Karpas-422 (cell line): ENCODE results near the gene ZSCAN25. TPM values are rescaled to one million over a fixed set of nuclear protein-coding genes. Genes with fewer than 3 reads are reported as not detected.
"Not testable (repeated sequence)": the region's sequence is repeated elsewhere in the genome, so short reads cannot be mapped to it uniquely, and the experiment has no call there.

Experiments used
- DNase-seq: peaks from one replicate; pipeline ENCODE4 v3.0.0-alpha.2; 2015
- H2AFZ ChIP-seq: fragments of 200-600 bp; sonication (generic); 2 replicates; pipeline ENCODE4 v1.6.1; 2014; ENCODE audit warnings: antibody characterized with exemption, low read length, mixed read lengths
- H3K27ac ChIP-seq: fragments of 200-600 bp; sonication (generic); 2 replicates; pipeline ENCODE4 v1.5.1; 2014; ENCODE audit warnings: mild to moderate bottlenecking, low read length, moderate library complexity
- H3K27me3 ChIP-seq: fragments of 200-600 bp; sonication (generic); 2 replicates; pipeline ENCODE4 v1.6.1; 2014; ENCODE audit warnings: low read length, mixed read lengths
- H3K36me3 ChIP-seq: fragments of 200-600 bp; sonication (generic); 2 replicates; pipeline ENCODE4 v1.6.1; 2014; ENCODE audit warnings: low read length, mixed read lengths; ENCODE audit not compliant: insufficient read depth
- H3K4me1 ChIP-seq: fragments of 200-600 bp; sonication (generic); 2 replicates; pipeline ENCODE4 v1.6.1; 2014; ENCODE audit warnings: mild to moderate bottlenecking, low read length, mixed read lengths
- H3K4me2 ChIP-seq: fragments of 200-600 bp; sonication (generic); 2 replicates; pipeline ENCODE4 v1.6.1; 2014; ENCODE audit warnings: low read length, low read depth, mild to moderate bottlenecking; ENCODE audit not compliant: poor library complexity, severe bottlenecking
- H3K4me3 ChIP-seq: fragments of 200-600 bp; sonication (generic); 2 replicates; pipeline ENCODE4 v1.5.1; 2014; ENCODE audit warnings: mild to moderate bottlenecking, antibody characterized with exemption, low read length, mixed read lengths
- H3K79me2 ChIP-seq: fragments of 200-600 bp; sonication (generic); 2 replicates; pipeline ENCODE4 v1.6.1; 2014; ENCODE audit warnings: mild to moderate bottlenecking, low read length, mixed read lengths
- H3K9ac ChIP-seq: fragments of 200-600 bp; sonication (generic); 2 replicates; pipeline ENCODE4 v1.6.0; 2014; ENCODE audit warnings: low read length
- H3K9me2 ChIP-seq: fragments of 200-600 bp; sonication (generic), shearing (Covaris generic); replicated peaks from 2 replicates; pipeline ENCODE4 v1.6.0; 2014; ENCODE audit warnings: mild to moderate bottlenecking, low read length, moderate library complexity; ENCODE audit not compliant: insufficient read depth
- H3K9me3 ChIP-seq: fragments of 300-700, 200-600 bp; sonication (generic); 2 replicates; pipeline ENCODE4 v1.6.1; 2014; ENCODE audit warnings: low read length, mixed read lengths
- H4K20me1 ChIP-seq: fragments of 200-600 bp; sonication (generic); 2 replicates; pipeline ENCODE4 v1.6.1; 2014; ENCODE audit warnings: mild to moderate bottlenecking, antibody characterized with exemption, low read length, low read depth; ENCODE audit not compliant: insufficient read depth
- total RNA-seq: library from RNA; depleted of rRNA; stranded (reverse); fragments of >200 nt; shearing (Covaris generic); gene quantifications from 2 replicates; pipeline ENCODE4 v1.2.3, GENCODE V29; 2014; ENCODE audit warnings: low replicate concordance; rRNA removed

Gene ZSCAN25
- total RNA-seq: 12.3 and 22.1 TPM in 2 replicates

DNA sequence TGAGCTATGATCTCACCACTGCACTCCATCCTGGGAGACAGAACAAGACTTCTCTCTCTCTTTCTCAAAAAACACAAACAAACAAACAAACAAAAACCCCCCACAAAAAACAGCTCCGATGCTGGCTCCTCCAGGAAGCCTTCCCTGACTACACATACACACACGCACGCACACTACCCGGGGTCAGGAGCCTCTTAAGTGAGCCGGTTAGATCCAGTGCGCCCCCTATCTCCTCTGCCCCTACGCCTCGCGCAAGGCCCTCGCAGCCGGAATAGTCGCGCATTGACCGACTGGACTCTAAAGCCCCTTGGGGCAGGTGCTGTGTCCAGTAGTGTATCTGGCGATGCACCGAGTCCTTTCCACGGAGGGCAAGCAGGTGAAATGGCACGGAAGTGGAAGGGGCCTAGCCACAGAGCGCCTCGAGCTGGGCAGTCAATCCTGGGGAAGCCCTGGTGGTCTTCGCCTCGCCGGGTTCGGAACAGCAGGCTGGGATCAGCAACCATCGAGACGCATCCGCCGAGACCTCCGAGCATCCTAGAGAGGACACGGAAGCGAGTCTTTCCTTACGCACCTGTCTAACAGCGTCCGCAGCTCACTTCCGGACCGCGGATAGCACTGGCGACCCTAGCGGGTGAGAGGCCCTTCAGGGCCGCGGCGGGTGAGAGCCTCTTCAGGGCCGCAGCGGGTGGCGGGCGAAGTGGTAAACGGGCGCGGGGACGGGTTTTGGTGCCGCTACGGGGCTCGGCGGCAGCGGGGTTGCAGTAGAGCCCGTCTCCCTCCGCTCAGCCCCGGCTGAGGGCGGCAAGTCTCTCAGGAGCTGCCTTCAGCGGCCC lies at the start of gene ZSCAN25:
Gene ZSCAN25 (plus strand): TSS at position 588 of the 833 bp plus-strand sequence. CDS start 2,661 bp downstream, outside the sequence.
- Histone ChIP-seq H3K9me3 (no peaks in the 10 kb centered on the region), H3K4me1 (peaks cover 22% of the 10 kb centered on the region), H2AFZ (peak within 1 kb of the TSS; percentile 99), H3K27ac (no peak within 1 kb of the TSS), H3K4me3 (peak within 1 kb of the TSS; percentile 98), H4K20me1 (no peaks in the 10 kb centered on the region; the same call in 1 of the 2 replicates), H3K36me3 (peaks cover 10% of the 10 kb centered on the region; the same call in 1 of the 2 replicates), H3K9ac (peak within 1 kb of the TSS; percentile 98), H3K79me2 (peaks cover 28% of the 10 kb centered on the region), H3K9me2 (no peaks in the 10 kb centered on the region), H3K27me3 (no peaks in the 10 kb centered on the region), H3K4me2 (peak within 1 kb of the TSS; percentile 92)
- DNase-seq: peak; percentile 97

DNA sequence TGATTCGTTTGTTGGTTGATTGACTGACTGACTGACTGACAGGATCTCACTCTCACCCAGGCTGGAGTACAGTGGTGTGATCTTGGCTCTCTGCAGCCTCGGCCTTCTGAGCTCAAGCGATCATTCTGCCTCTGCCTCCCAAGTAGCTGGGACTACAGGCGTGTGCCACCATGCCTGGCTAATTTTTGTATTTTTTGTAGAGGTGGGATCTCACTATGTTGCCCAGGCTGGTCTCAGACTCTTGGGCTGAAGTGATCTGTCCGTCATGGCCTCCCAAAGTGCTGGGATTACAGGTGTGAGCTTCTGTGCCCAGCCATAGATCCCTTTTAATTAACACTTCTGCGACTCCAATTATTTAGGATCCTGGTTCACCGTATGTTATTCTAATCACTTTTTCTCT lies 48.0 kb upstream of the ZSCAN25 start:
- not testable (repeated sequence) for H3K9me2 ChIP-seq

DNA sequence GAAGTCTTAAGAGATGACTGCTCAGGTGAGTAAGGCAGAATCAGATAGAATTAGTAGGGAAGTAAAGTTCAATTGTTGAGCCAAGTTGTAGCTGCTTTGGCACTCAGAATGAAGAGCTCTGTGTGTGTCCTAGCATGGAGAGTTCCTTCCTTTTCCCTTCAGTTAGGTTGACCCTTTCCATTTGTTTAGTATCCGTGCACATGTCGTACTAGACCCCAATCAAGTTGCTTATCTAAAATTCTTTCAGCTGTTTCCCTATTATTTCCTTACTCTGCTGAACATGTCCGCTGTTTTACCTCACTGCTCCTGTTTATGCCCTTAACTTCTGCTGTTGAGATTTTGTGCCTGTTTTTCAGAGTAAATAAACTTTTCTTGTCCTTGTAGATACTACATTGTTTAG lies 45.0 kb upstream of the ZSCAN25 start:
- H4K20me1 ChIP-seq: peaks cover 5% of the 10 kb centered on the region; the same call in 1 of the 2 replicates
- peaks cover 44% of the 10 kb centered on the region for H3K36me3 ChIP-seq
- no peak for DNase-seq
- peaks cover 9% of the 10 kb centered on the region for H3K4me1 ChIP-seq
- H3K9me2 ChIP-seq: no peaks in the 10 kb centered on the region
- H3K9ac ChIP-seq: no peak overlapping the region
- no peaks in the 10 kb centered on the region for H3K27me3 ChIP-seq
- no peaks in the 10 kb centered on the region for H3K9me3 ChIP-seq
- H2AFZ ChIP-seq: no peak overlapping the region
- no peak overlapping the region for H3K27ac ChIP-seq
- no peaks in the 10 kb centered on the region; the same call in 1 of the 2 replicates for H3K79me2 ChIP-seq
- H3K4me2 ChIP-seq: no peak overlapping the region
- no peak overlapping the region for H3K4me3 ChIP-seq

More for the DNA sequence above, 48.0 kb upstream of the ZSCAN25 start:
- H2AFZ ChIP-seq, H3K9ac ChIP-seq, H3K9me3 ChIP-seq, H3K4me1 ChIP-seq, DNase-seq, H3K27me3 ChIP-seq, H3K4me2 ChIP-seq, H4K20me1 ChIP-seq, H3K4me3 ChIP-seq, H3K27ac ChIP-seq: not testable (repeated sequence)
- Histone ChIP-seq H3K79me2 (peaks cover 23% of the 10 kb centered on the region), H3K36me3 (peaks cover 69% of the 10 kb centered on the region)

DNA sequence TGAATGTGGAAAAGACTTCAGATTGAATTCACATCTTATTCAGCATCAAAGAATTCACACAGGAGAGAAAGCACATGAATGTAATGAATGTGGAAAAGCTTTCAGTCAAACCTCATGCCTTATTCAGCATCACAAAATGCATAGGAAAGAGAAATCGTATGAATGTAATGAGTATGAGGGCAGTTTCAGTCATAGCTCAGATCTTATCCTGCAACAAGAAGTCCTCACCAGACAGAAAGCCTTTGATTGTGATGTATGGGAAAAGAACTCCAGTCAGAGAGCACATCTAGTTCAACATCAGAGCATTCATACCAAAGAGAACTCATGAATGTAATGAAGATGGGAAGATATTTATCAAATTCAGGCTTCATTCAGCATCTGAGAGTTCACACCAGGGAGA lies 43.5 kb upstream of the ZSCAN25 start:
- H3K4me3 ChIP-seq: no peak overlapping the region
- H2AFZ ChIP-seq: no peak overlapping the region
- H3K9me3 ChIP-seq: no peaks in the 10 kb centered on the region
- H3K9me2 ChIP-seq: no peaks in the 10 kb centered on the region
- no peak overlapping the region for H3K9ac ChIP-seq
- H3K4me1 ChIP-seq: peaks cover 24% of the 10 kb centered on the region
- no peaks in the 10 kb centered on the region for H3K27me3 ChIP-seq
- H3K79me2 ChIP-seq: no peaks in the 10 kb centered on the region; the same call in 1 of the 2 replicates
- no peak overlapping the region for H3K27ac ChIP-seq
- DNase-seq: no peak
- peaks cover 44% of the 10 kb centered on the region for H3K36me3 ChIP-seq
- H3K4me2 ChIP-seq: no peak overlapping the region
- H4K20me1 ChIP-seq: peaks cover 5% of the 10 kb centered on the region; the same call in 1 of the 2 replicates

DNA sequence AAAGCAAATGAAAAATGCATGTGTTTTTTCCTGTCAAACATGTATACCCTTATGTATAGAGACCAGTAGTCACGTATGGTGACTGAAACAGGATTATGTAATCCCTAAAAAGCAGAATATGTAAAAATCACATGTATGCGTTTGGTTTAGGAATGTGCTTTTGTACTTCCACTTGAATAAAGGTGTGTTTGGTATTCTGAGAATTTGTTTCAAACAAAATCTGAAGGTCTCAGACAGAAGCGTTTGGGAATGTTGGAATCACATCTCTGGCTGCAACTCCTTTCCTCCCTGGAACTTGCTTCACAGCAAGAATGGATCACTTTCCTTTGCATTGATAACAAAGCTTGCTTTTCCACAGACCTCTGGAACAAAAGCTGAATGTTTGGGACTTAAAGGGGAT lies 40.5 kb upstream of the ZSCAN25 start:
- Histone ChIP-seq H3K9ac (no peak overlapping the region), H3K27ac (no peak overlapping the region), H3K9me2 (no peaks in the 10 kb centered on the region), H2AFZ (no peak overlapping the region), H3K9me3 (no peaks in the 10 kb centered on the region), H3K27me3 (no peaks in the 10 kb centered on the region), H4K20me1 (peaks cover 5% of the 10 kb centered on the region; the same call in 1 of the 2 replicates), H3K4me2 (no peak overlapping the region), H3K4me3 (no peak overlapping the region), H3K36me3 (peaks cover 24% of the 10 kb centered on the region; the same call in 1 of the 2 replicates), H3K79me2 (no peaks in the 10 kb centered on the region), H3K4me1 (peaks cover 24% of the 10 kb centered on the region)
- no peak for DNase-seq

DNA sequence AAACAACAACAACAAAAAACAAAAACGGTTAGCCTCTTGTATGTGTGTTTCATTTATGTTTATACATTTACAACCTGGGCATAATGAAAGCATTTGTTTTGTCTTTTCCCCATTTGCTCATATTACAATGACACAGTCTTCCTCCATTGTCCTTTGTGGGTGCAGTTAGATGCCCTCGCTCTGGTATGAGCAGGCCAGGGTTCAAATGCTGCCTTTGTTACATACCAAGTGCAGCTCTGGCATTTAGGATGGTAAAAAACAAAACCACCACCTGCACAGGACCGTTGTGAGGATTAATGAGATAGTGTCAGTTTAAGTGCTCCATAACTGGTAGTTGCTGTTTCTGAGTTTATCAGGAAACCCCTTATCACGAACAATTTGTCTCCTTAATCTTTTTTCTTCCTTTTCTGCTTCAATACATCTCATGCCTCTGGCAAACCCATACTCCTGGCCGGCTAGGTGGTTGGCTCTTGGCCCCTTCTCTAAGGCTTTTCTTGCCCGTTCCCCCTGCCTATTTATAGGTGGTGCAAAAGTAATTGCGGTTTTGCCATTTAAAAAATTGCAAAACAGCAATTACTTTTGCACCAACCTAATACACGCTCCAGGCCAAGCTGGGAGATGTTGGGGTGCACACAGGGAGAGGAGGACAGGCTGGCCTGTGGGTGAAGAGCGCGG lies 37.3 kb upstream of the ZSCAN25 start:
- Histone ChIP-seq H3K9me2 (no peaks in the 10 kb centered on the region), H3K79me2 (no peaks in the 10 kb centered on the region), H3K4me1 (peaks cover 24% of the 10 kb centered on the region), H3K27me3 (no peaks in the 10 kb centered on the region), H3K4me2 (no peak overlapping the region), H3K36me3 (no peaks in the 10 kb centered on the region), H3K27ac (no peak overlapping the region), H3K9ac (no peak overlapping the region), H3K4me3 (no peak overlapping the region), H4K20me1 (no peaks in the 10 kb centered on the region), H3K9me3 (no peaks in the 10 kb centered on the region), H2AFZ (no peak overlapping the region)
- DNase-seq: no peak

DNA sequence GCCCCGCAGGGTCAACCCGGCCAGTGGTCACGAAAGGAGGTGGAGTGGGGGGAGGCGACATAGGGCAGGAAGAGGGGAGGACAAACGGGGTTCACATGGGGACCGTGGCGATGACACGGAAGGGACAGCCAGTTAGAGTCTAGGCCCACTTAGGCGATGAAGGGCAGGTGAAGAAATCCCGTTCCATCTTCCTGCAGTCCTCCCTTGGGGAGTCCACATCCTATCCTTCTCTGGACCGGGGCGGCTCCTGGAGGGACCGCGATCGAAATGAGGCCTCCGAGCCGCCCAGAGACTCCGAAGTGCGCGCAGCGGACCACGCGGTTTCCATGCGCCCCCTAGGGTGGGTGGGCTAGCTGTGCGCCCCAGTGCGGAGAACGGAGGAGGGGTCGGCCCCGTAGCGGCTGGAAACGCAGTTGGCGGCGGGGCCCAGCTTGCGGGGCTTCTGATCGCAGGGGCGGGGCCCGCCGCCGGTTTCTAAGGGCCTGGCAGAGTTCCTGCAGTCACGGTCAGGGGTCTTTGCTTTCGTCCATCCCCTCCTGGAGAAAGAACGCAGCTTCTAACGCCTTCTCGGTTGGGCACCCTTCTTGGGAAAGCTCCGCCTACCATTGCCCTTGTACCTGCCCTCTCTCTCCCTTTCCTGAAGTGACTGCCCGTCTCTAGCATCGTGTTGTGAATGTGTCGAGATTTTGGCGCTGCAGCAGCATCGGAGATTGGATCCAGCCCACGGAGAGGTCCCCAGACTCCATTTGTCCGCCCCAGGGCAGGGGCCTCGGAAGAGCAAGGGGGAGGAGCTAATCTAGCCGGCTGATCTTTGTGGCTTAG lies 36.6 kb upstream of the ZSCAN25 start:
- no peaks in the 10 kb centered on the region for H3K27me3 ChIP-seq
- H3K9ac ChIP-seq: no peak overlapping the region
- no peak overlapping the region for H3K4me2 ChIP-seq
- H4K20me1 ChIP-seq: no peaks in the 10 kb centered on the region
- DNase-seq: no peak
- no peaks in the 10 kb centered on the region for H3K9me2 ChIP-seq
- no peak overlapping the region for H3K27ac ChIP-seq
- peaks cover 24% of the 10 kb centered on the region for H3K4me1 ChIP-seq
- H2AFZ ChIP-seq: no peak overlapping the region
- no peaks in the 10 kb centered on the region for H3K36me3 ChIP-seq
- no peaks in the 10 kb centered on the region for H3K79me2 ChIP-seq
- no peak overlapping the region for H3K4me3 ChIP-seq
- H3K9me3 ChIP-seq: no peaks in the 10 kb centered on the region
